HEK293T (cell line): Measurements from ENCODE around the gene DENND2A.

Experiments
- ARNT ChIP-seq: fragments of 450-650 bp; IDR thresholded peaks from 2 replicates; pipeline ENCODE4 v1.6.1; 2017; ENCODE audit warnings: mild to moderate bottlenecking
- ELF4 ChIP-seq: fragments of 450-650 bp; IDR thresholded peaks from 2 replicates; pipeline ENCODE4 v1.6.1; 2017; ENCODE audit warnings: antibody characterized with exemption
- HDGF ChIP-seq: fragments of 450-650 bp; IDR thresholded peaks from 2 replicates; pipeline ENCODE4 v1.6.1; 2017; ENCODE audit warnings: antibody characterized with exemption, borderline replicate concordance
- SP1 ChIP-seq: fragments of 450-650 bp; IDR thresholded peaks from 2 replicates; pipeline ENCODE4 v1.6.1; 2017
- TARDBP ChIP-seq: fragments of 450-650 bp; IDR thresholded peaks from 2 replicates; pipeline ENCODE4 v1.6.1; 2016

DNA sequence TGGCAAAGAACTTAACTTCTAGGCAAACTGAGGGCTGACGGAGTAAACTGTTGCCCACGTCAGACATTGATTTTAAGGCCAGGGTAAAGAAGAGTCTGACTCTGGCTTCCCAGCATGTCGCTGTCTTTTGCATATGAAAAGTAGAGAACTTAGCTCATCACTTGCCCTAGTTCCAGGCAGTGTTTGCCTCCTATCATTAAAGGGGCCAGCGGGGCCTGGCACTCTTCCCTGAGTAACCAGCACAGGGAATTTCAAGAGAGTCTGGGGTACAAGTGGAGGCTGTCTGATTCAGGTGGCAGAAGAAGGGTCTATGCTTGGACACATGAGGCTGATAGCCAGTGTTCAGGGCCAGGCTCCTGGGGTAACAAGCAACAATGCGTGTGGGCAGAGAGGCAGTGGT lies 4.8 kb downstream of the DENND2A start:
- no peak for TF ChIP-seq ELF4
- TF ChIP-seq ARNT = no peak
- no peak for TF ChIP-seq TARDBP
- no peak for TF ChIP-seq SP1
- TF ChIP-seq HDGF = no peak
